Embryonic facial prominence (tissue), 1 donor: ENCODE results near the gene SHC2.
A peak's percentile ranks its signal among the peaks of the same experiment; 100 is the strongest.
"Not testable (repeated sequence)": the region's sequence is repeated elsewhere in the genome, so short reads cannot be mapped to it uniquely, and the experiment has no call there.

Experiments
- DNase-seq: peaks from one replicate; pipeline ENCODE4 v3.0.0-alpha.2; 2016; ENCODE audit errors: extremely low spot score

Gene SHC2

GRCh38 chr19:468587-469256 is 7.9 kb upstream of the SHC2 start:
- no peak for DNase-seq

- no peak for DNase-seq
Measured at GRCh38 chr19:467554-467953, 6.7 kb upstream of the SHC2 start.

GRCh38 chr19:465056-465816 is 4.4 kb upstream of the SHC2 start:
- DNase-seq, result no peak

GRCh38 chr19:464208-464545 is 3.3 kb upstream of the SHC2 start:
- no peak for DNase-seq

- DNase-seq, result no peak
Measured at GRCh38 chr19:463483-464207, 2.8 kb upstream of the SHC2 start.

- no peak for DNase-seq
Measured at GRCh38 chr19:461721-462551, 1.1 kb upstream of the SHC2 start.

GRCh38 chr19:459724-460511 is 915 bp downstream of the SHC2 start:
- peak; percentile 18 for DNase-seq

GRCh38 chr19:458091-459042 is 2.5 kb downstream of the SHC2 start:
- DNase-seq, result no peak

GRCh38 chr19:457636-458035 is 3.2 kb downstream of the SHC2 start:
- DNase-seq, result no peak

- DNase-seq, result no peak
Measured at GRCh38 chr19:456547-457110, 4.2 kb downstream of the SHC2 start.

GRCh38 chr19:455851-456546 is 4.8 kb downstream of the SHC2 start:
- no peak for DNase-seq

GRCh38 chr19:455031-455705 is 5.7 kb downstream of the SHC2 start:
- no peak for DNase-seq

GRCh38 chr19:453606-454005 is 7.2 kb downstream of the SHC2 start:
- DNase-seq, result no peak

GRCh38 chr19:452829-453228 is 8.0 kb downstream of the SHC2 start:
- DNase-seq, result no peak

- DNase-seq, result not testable (repeated sequence)
Measured at GRCh38 chr19:450912-451481, 9.8 kb downstream of the SHC2 start.

GRCh38 chr19:449916-450315 is 10.9 kb downstream of the SHC2 start:
- DNase-seq, result no peak

- no peak for DNase-seq
Measured at GRCh38 chr19:447816-448560, 12.8 kb downstream of the SHC2 start.

GRCh38 chr19:447064-447426 is 13.8 kb downstream of the SHC2 start:
- DNase-seq, result no peak
